Measurements from ENCODE around the gene MAGEE2. TPM values are rescaled to one million over a fixed set of nuclear protein-coding genes. Genes with fewer than 3 reads are reported as not detected.

MAGEE2 gene
- total RNA-seq (2021) (0.15 to 0.18 TPM in 2 of 3 replicates, not detected in the other), Bru-seq, nascent RNA (percentile 27 among the genes with signal in this experiment)
- long read RNA-seq, experiment 1 = 0 reads
- long read RNA-seq, experiment 2, partial matches to known transcripts = 0 of 2 reads
- long read RNA-seq, experiment 2, other reads (novel, unspliced or antisense) = 0 of 2 reads
- long read RNA-seq, experiment 3 = 0 reads

- ChIA-PET CTCF (no interaction called here), POLR2A (no interaction called here)
- H3K4me1 Mint-ChIP-seq = no peaks in the 10 kb centered on the region; the same call in 1 of the 2 replicates
- H3K4me3 Mint-ChIP-seq = peak within 1 kb of the TSS; percentile 68
- TF ChIP-seq GRHL2 (CRISPR knock-in tag; IDR thresholded peaks at IDR 0.05; ENCODE audit: insufficient replicate concordance, severe bottlenecking) (no peak), E2F1 (CRISPR knock-in tag; IDR thresholded peaks at IDR 0.05) (no peak), NFE2L1 (CRISPR knock-in tag; IDR thresholded peaks at IDR 0.05) (no peak), CDX4 (CRISPR knock-in tag; IDR thresholded peaks at IDR 0.05; ENCODE audit: borderline replicate concordance) (no peak), HMGXB4 (CRISPR knock-in tag; IDR thresholded peaks at IDR 0.05) (no peak), KAT7 (CRISPR knock-in tag; IDR thresholded peaks at IDR 0.05; ENCODE audit: borderline replicate concordance) (no peak), CREB1 (CRISPR knock-in tag; IDR thresholded peaks at IDR 0.05) (no peak), AR (CRISPR knock-in tag; IDR thresholded peaks at IDR 0.05) (no peak)
- no peaks in the 10 kb centered on the region for H3K27me3 Mint-ChIP-seq (ENCODE audit: low read depth)
- H3K27ac Mint-ChIP-seq = no peak within 1 kb of the TSS
- ATAC-seq = peak; percentile 61
- DNase-seq (ENCODE audit: low spot score) = peak; percentile 16
- 0 out of 2 replicates have a peak, but pooled peaks cover 2% of the 10 kb centered on the region for H3K36me3 Mint-ChIP-seq
- H3K9me3 Mint-ChIP-seq = peaks cover 2% of the 10 kb centered on the region
Observed at GRCh38 chrX:75784680-75785491, at the start of gene MAGEE2. Gene MAGEE2, minus strand, starts transcription at chrX:75785254. Its CDS starts 203 bp downstream, at chrX:75785051.

DNA sequence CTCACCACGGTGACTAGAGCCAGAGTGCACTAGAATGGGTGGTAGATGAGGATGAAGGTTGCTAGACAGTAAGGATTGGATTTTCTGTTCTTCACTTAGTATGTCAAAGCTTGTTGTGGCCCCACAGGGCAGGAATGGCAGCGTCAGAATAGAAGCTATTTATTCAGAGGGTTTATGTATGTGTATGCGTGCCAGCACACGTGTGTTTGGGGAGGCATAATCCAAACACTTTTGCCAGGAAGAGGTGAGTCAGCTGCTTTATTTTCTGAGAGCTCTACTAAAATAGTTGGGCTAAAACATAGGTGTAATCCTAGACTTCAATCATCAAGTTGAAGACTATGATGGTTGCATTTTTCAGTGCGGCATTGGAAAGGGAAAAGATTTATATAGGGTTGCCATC lies 1.2 kb upstream of the MAGEE2 start:
- Mint-ChIP-seq H3K9me3 (peaks cover 6% of the 10 kb centered on the region), H3K27ac (no peak overlapping the region), H3K27me3 (ENCODE audit: low read depth) (no peaks in the 10 kb centered on the region), H3K4me3 (no peak overlapping the region), H3K36me3 (peaks cover 4% of the 10 kb centered on the region; the same call in 1 of the 2 replicates), H3K4me1 (no peaks in the 10 kb centered on the region; the same call in 1 of the 2 replicates)
- ChIA-PET POLR2A (no interaction called here), CTCF (no interaction called here)
- DNase-seq (ENCODE audit: low spot score) (no peak), ATAC-seq (no peak)
- TF ChIP-seq ZBTB21 (CRISPR knock-in tag; IDR thresholded peaks at IDR 0.05; ENCODE audit: borderline replicate concordance) (no peak), E2F5 (CRISPR knock-in tag; IDR thresholded peaks at IDR 0.05) (no peak), CTCF (IDR thresholded peaks at IDR 0.05) (no peak), ZNF416 (CRISPR knock-in tag; IDR thresholded peaks at IDR 0.05) (no peak), ZNF219 (CRISPR knock-in tag; IDR thresholded peaks at IDR 0.05; ENCODE audit: borderline replicate concordance) (no peak), OVOL2 (CRISPR knock-in tag; IDR thresholded peaks at IDR 0.05; ENCODE audit: borderline replicate concordance) (no peak), ZNF317 (CRISPR knock-in tag; IDR thresholded peaks at IDR 0.05; ENCODE audit: borderline replicate concordance, low read depth) (no peak), ZNF263 (CRISPR knock-in tag; IDR thresholded peaks at IDR 0.05; ENCODE audit: low read depth) (no peak), MLX (CRISPR knock-in tag; IDR thresholded peaks at IDR 0.05) (no peak)
- TF ChIP-seq, protein P1, sequence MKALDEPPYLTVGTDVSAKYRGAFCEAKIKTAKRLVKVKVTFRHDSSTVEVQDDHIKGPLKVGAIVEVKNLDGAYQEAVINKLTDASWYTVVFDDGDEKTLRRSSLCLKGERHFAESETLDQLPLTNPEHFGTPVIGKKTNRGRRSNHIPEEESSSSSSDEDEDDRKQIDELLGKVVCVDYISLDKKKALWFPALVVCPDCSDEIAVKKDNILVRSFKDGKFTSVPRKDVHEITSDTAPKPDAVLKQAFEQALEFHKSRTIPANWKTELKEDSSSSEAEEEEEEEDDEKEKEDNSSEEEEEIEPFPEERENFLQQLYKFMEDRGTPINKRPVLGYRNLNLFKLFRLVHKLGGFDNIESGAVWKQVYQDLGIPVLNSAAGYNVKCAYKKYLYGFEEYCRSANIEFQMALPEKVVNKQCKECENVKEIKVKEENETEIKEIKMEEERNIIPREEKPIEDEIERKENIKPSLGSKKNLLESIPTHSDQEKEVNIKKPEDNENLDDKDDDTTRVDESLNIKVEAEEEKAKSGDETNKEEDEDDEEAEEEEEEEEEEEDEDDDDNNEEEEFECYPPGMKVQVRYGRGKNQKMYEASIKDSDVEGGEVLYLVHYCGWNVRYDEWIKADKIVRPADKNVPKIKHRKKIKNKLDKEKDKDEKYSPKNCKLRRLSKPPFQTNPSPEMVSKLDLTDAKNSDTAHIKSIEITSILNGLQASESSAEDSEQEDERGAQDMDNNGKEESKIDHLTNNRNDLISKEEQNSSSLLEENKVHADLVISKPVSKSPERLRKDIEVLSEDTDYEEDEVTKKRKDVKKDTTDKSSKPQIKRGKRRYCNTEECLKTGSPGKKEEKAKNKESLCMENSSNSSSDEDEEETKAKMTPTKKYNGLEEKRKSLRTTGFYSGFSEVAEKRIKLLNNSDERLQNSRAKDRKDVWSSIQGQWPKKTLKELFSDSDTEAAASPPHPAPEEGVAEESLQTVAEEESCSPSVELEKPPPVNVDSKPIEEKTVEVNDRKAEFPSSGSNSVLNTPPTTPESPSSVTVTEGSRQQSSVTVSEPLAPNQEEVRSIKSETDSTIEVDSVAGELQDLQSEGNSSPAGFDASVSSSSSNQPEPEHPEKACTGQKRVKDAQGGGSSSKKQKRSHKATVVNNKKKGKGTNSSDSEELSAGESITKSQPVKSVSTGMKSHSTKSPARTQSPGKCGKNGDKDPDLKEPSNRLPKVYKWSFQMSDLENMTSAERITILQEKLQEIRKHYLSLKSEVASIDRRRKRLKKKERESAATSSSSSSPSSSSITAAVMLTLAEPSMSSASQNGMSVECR (CRISPR knock-in tag; IDR thresholded peaks at IDR 0.05; ENCODE audit: borderline replicate concordance) = no peak

All from WTC11 (cell line).